H1 (cell line): ENCODE results near the gene MBTPS1.

Experiments
- CHD7 ChIP-seq: fragments of 300-600 bp; sonication (generic); IDR thresholded peaks from 2 replicates; pipeline ENCODE4 v1.7.1; 2012; ENCODE audit warnings: low read length, moderate library complexity, mild to moderate bottlenecking, inconsistent platforms; ENCODE audit not compliant: insufficient replicate concordance
- POLR2AphosphoS5 ChIP-seq: IDR thresholded peaks from 2 replicates; pipeline ENCODE4 v1.6.1; 2011; ENCODE audit warnings: low read depth, low read length
- SUZ12 ChIP-seq: fragments of 200-600 bp; sonication (generic); IDR thresholded peaks from 2 replicates; pipeline ENCODE4 v1.6.1; 2012; ENCODE audit warnings: mild to moderate bottlenecking, inconsistent platforms, low read length, moderate library complexity, mixed read lengths

- TF ChIP-seq SUZ12 (no peak), POLR2AphosphoS5 (no peak), CHD7 (no peak)
Observed at GRCh38 chr16:84061236-84061819, 55.4 kb downstream of the MBTPS1 start.
